IPS DF 6.9 (cell line): Measurements from ENCODE around the gene S100A10.

Experiments
- DNase-seq: peaks from one replicate; pipeline ENCODE4 v3.0.0-alpha.2; 2013; ENCODE audit warnings: low read depth, low spot score
- H3K27ac ChIP-seq: one replicate; pipeline ENCODE4 v1.5.1; 2013; ENCODE audit warnings: low read length, control low read depth
- H3K27me3 ChIP-seq: 2 replicates; pipeline ENCODE4 v1.6.1; 2013; ENCODE audit warnings: mild to moderate bottlenecking, low read length; ENCODE audit not compliant: control insufficient read depth, insufficient read depth
- H3K36me3 ChIP-seq: 2 replicates; pipeline ENCODE4 v1.6.1; 2013; ENCODE audit warnings: low read length; ENCODE audit not compliant: control insufficient read depth, insufficient read depth
- H3K4me1 ChIP-seq: 2 replicates; pipeline ENCODE4 v1.6.1; 2013; ENCODE audit warnings: low read length; ENCODE audit not compliant: control insufficient read depth, insufficient read depth
- H3K4me3 ChIP-seq: 2 replicates; pipeline ENCODE4 v1.5.1; 2013; ENCODE audit warnings: mild to moderate bottlenecking, low read length
- H3K9me3 ChIP-seq: 2 replicates; pipeline ENCODE4 v1.6.1; 2013; ENCODE audit warnings: low read length, inconsistent platforms; ENCODE audit not compliant: control insufficient read depth, insufficient read depth
- WGBS: extraction: QIAGEN DNeasy Blood & Tissue Kit; methylation state at CpG from one replicate; pipeline ENCODE4 v1.1.7; 2013; ENCODE audit warnings: mixed read lengths, missing lambda C conversion rate; ENCODE audit not compliant: insufficient read length, insufficient coverage; 5-methylcytosine and 5-hydroxymethylcytosine counted together

The S100A10 gene

GRCh38 chr1:151995774-151996173 is 2.1 kb upstream of the S100A10 start:
- H3K36me3 ChIP-seq, result no peaks in the 10 kb centered on the region
- no peaks in the 10 kb centered on the region for H3K9me3 ChIP-seq
- WGBS, result no CpG with 5 or more reads among the region's 2 CpGs
- H3K4me3 ChIP-seq, result no peak overlapping the region
- 0 out of 2 replicates have a peak, but pooled peaks cover 4% of the 10 kb centered on the region for H3K4me1 ChIP-seq
- no peak for DNase-seq
- H3K27ac ChIP-seq, result no peak overlapping the region
- H3K27me3 ChIP-seq, result no peaks in the 10 kb centered on the region

DNA sequence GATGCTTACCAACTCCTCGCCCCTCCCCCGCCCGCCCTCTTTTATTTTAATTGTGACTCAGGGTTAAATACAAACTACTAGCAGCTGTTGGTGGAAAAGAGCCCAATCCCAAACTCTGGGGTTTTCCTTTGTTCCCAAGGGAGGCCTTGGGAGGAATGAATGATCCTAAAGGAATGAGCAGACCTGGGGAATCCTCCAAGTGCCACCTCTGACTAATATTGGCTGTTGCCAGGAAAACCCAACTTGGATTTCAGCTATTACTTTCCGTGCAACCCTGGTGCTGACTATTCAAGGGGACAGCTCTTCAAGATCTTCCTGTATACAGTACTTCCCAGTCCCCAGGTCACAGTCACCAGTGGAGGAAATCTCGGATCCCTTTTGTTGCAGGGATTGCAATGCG is 1.3 kb upstream of the S100A10 start:
- Histone ChIP-seq H3K9me3 (no peaks in the 10 kb centered on the region), H3K4me3 (no peak overlapping the region), H3K4me1 (0 out of 2 replicates have a peak, but pooled peaks cover 4% of the 10 kb centered on the region), H3K27me3 (no peaks in the 10 kb centered on the region), H3K27ac (no peak overlapping the region), H3K36me3 (no peaks in the 10 kb centered on the region)
- no CpG with 5 or more reads among the region's 6 CpGs for WGBS
- no peak for DNase-seq

- Histone ChIP-seq H3K4me1 (0 out of 2 replicates have a peak, but pooled peaks cover 5% of the 10 kb centered on the region), H3K36me3 (no peaks in the 10 kb centered on the region), H3K4me3 (peak overlapping the region; percentile 66; the same call in 1 of the 2 replicates), H3K27me3 (no peaks in the 10 kb centered on the region), H3K9me3 (no peaks in the 10 kb centered on the region), H3K27ac (no peak overlapping the region)
- no peak for DNase-seq
- WGBS, result no CpG with 5 or more reads among the region's 50 CpGs
Measured at GRCh38 chr1:151993084-151993733, 450 bp downstream of the S100A10 start.

DNA sequence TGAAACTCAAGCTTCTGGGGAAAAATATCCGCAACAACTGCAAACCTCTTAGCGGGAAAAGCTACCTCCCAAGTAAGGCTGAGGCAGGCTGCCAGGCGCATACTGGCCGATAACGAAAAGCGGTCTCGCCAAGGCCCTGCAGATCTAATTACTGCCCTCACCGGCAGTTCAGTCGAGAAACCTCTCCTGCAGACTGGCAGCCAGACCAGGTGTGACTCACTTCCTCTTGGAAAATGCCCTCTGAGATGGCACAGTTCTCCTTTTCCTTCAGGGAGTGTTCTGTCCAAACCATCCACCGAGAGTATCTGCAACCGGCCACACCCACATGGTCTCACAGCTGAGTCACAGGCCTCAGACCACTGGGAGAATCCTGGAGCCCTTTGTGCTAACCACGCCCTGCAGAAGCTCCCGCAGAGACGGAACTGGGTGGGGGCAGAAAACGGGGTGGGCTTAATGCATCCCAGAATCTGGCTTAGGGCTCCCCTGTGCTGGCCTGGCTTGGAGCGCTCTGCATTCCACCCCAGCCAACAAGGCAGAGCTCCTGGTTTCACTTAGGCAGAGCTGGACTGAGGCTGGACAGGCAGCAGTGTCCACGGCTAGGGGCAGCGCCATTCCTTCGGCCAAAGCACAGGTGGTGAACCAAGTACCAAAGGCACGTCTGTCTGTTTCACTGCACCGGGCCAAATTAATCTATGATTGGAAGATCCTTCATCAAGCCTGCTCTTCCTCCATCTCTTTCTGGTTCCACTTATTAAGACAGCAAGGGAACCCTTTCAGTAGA is 1.2 kb downstream of the S100A10 start:
- no peak for DNase-seq
- no peak overlapping the region for H3K27ac ChIP-seq
- H3K4me1 ChIP-seq, result 0 out of 2 replicates have a peak, but pooled peaks cover 5% of the 10 kb centered on the region
- no peaks in the 10 kb centered on the region for H3K36me3 ChIP-seq
- peak overlapping the region; percentile 66 for H3K4me3 ChIP-seq
- H3K27me3 ChIP-seq, result no peaks in the 10 kb centered on the region
- H3K9me3 ChIP-seq, result no peaks in the 10 kb centered on the region
- no CpG with 5 or more reads among the region's 21 CpGs for WGBS

DNA sequence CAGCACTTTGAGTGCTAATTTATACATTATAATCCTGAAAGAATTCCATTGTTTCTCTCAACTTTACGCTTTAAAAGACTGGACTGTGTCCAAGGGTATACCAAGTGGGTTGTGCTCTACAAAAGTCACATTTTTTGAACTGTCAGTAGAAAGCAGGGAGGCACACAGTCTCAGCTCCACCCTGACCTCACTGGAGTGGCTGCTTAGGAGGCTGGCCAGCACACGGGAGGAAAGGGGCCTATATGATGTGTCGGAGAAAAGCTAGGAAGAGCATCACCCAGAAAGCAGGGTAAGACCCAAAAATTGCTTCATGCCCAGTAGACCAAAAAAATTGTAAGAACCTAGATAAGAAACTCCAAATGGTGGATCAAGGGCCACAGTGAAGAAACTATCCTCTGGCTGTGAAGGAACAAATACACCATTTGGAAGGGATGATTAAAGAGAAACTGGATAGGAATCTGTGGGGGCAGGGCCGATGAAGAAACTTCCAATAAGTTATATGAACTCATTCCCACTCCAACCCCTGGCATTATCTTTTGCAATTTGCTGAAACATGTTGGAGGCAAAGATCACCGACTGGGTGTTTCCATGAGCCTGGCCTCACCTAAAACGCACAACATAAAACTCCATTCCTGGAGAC is 1.9 kb downstream of the S100A10 start:
- H3K9me3 ChIP-seq, result no peaks in the 10 kb centered on the region
- H3K27ac ChIP-seq, result no peak overlapping the region
- no CpG with 5 or more reads among the region's 6 CpGs for WGBS
- no peak overlapping the region; the same call in 1 of the 2 replicates for H3K4me3 ChIP-seq
- 0 out of 2 replicates have a peak, but pooled peaks cover 5% of the 10 kb centered on the region for H3K4me1 ChIP-seq
- H3K27me3 ChIP-seq, result no peaks in the 10 kb centered on the region
- DNase-seq, result no peak
- H3K36me3 ChIP-seq, result no peaks in the 10 kb centered on the region

DNA sequence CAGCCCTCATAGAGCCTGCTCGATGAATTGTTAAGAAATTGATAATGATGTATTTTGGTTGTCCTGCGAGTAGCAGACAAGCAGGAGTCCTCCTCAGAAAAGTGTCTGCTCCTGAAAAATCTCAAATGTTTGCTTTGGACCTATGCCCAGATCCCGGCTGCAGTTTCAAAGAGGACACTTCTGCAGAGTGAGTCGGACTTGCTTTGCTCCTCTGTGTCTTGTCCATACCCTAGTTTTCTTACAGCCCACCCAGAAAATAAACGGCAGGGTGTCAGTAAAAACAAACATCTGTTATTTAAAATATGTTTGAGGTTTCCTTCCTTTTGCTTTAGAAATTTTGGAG is 2.8 kb downstream of the S100A10 start:
- Histone ChIP-seq H3K9me3 (no peaks in the 10 kb centered on the region), H3K27ac (no peak overlapping the region), H3K4me1 (0 out of 2 replicates have a peak, but pooled peaks cover 5% of the 10 kb centered on the region), H3K4me3 (no peak overlapping the region), H3K27me3 (no peaks in the 10 kb centered on the region), H3K36me3 (no peaks in the 10 kb centered on the region)
- no peak for DNase-seq
- no CpG with 5 or more reads among the region's 5 CpGs for WGBS

GRCh38 chr1:151990058-151990855 is 3.4 kb downstream of the S100A10 start:
- Histone ChIP-seq H3K27ac (no peak overlapping the region), H3K36me3 (peaks cover under 1% of the 10 kb centered on the region; the same call in 1 of the 2 replicates), H3K4me1 (0 out of 2 replicates have a peak, but pooled peaks cover 5% of the 10 kb centered on the region), H3K27me3 (no peaks in the 10 kb centered on the region), H3K4me3 (no peak overlapping the region), H3K9me3 (no peaks in the 10 kb centered on the region)
- no peak for DNase-seq
- WGBS, result no CpG with 5 or more reads among the region's 5 CpGs

- no CpG with 5 or more reads among the region's 6 CpGs for WGBS
- Histone ChIP-seq H3K27ac (no peak overlapping the region), H3K4me1 (0 out of 2 replicates have a peak, but pooled peaks cover 5% of the 10 kb centered on the region), H3K9me3 (no peaks in the 10 kb centered on the region), H3K36me3 (peaks cover 4% of the 10 kb centered on the region; the same call in 1 of the 2 replicates), H3K27me3 (no peaks in the 10 kb centered on the region), H3K4me3 (no peak overlapping the region)
- no peak for DNase-seq
Measured at GRCh38 chr1:151989211-151989862, 4.3 kb downstream of the S100A10 start.

DNA sequence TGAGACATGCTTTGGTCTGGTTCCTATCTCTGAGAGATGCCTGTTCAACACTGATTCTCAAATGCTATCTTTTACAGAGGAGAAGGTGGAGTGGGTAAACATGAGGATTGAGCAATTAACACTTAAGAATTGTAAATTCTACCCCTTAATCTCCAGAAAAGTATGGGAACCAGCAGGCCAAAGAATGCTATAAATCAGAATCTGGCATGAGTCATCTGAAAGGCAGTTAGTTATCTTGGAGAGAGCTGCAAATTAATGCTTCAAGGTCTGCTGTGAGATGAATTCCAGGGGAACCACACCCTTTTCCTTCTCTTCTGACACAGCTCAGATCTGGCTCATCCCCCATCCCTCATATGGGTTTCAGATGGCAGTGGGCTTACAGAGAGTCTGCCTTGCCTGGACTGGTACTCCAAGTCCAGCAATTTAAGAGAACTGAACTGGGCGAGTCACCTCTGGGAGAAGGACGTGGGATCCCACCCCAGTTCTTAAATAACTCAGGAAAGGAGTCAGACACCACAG is 5.2 kb downstream of the S100A10 start:
- no CpG with 5 or more reads among the region's 2 CpGs for WGBS
- peaks cover 9% of the 10 kb centered on the region; the same call in 1 of the 2 replicates for H3K36me3 ChIP-seq
- no peak for DNase-seq
- H3K4me1 ChIP-seq, result 0 out of 2 replicates have a peak, but pooled peaks cover 3% of the 10 kb centered on the region
- H3K4me3 ChIP-seq, result no peak overlapping the region
- no peaks in the 10 kb centered on the region for H3K9me3 ChIP-seq
- no peak overlapping the region for H3K27ac ChIP-seq
- H3K27me3 ChIP-seq, result no peaks in the 10 kb centered on the region
